Osteoblast (primary cell): ENCODE measurements around the gene UBE2Q1. TPM values are rescaled to one million over a fixed set of nuclear protein-coding genes. Genes with fewer than 3 reads are reported as not detected.

ENCODE experiments used
- DNase-seq: peaks from one replicate; pipeline ENCODE4 v3.0.0; 2011; ENCODE audit warnings: low spot score, mixed read lengths; ENCODE audit not compliant: insufficient read length; ENCODE audit errors: missing footprints
- H2AFZ ChIP-seq: 2 replicates; pipeline ENCODE4 v1.6.0; 2011; ENCODE audit warnings: mild to moderate bottlenecking, low read length
- H3K27ac ChIP-seq: 2 replicates; pipeline ENCODE4 v1.5.1; 2011; ENCODE audit warnings: mild to moderate bottlenecking, low read depth, low read length, moderate library complexity
- H3K27me3 ChIP-seq: 2 replicates; pipeline ENCODE4 v1.6.0; 2012; ENCODE audit warnings: mild to moderate bottlenecking, control low read depth, inconsistent platforms, low read length, moderate library complexity; ENCODE audit not compliant: insufficient read depth
- H3K36me3 ChIP-seq: 2 replicates; pipeline ENCODE4 v1.5.1; 2011; ENCODE audit warnings: mild to moderate bottlenecking, low read length, control low read depth, moderate library complexity; ENCODE audit not compliant: insufficient read depth
- H3K4me1 ChIP-seq: 2 replicates; pipeline ENCODE4 v1.5.1; 2011; ENCODE audit warnings: mild to moderate bottlenecking, low read length, control low read depth, moderate library complexity; ENCODE audit not compliant: insufficient read depth
- H3K4me2 ChIP-seq: 2 replicates; pipeline ENCODE4 v1.6.0; 2011; ENCODE audit warnings: mild to moderate bottlenecking, low read length; ENCODE audit not compliant: insufficient read depth
- H3K4me3 ChIP-seq: fragments of 200-600 bp; sonication (generic); 3 replicates; pipeline ENCODE4 v1.5.1; 2012; ENCODE audit warnings: mild to moderate bottlenecking, low read length, inconsistent platforms; ENCODE audit not compliant: insufficient read depth
- H3K79me2 ChIP-seq: 2 replicates; pipeline ENCODE4 v1.6.0; 2012; ENCODE audit warnings: mild to moderate bottlenecking, low read length, control low read depth, inconsistent platforms; ENCODE audit not compliant: insufficient read depth
- H3K9me3 ChIP-seq: 2 replicates; pipeline ENCODE4 v1.5.1; 2011; ENCODE audit warnings: low read depth, low read length, control low read depth
- H4K20me1 ChIP-seq: 2 replicates; pipeline ENCODE4 v1.6.0; 2012; ENCODE audit warnings: mild to moderate bottlenecking, low read length, control low read depth; ENCODE audit not compliant: insufficient read depth
- CTCF ChIP-seq: IDR thresholded peaks from 2 replicates; pipeline ENCODE4 v1.5.1; 2011; ENCODE audit warnings: mild to moderate bottlenecking, low read depth, low read length, moderate library complexity; ENCODE audit errors: extremely low read depth
- total RNA-seq: library from RNA; depleted of rRNA; stranded (reverse); fragments of >200 nt; gene quantifications from 2 replicates; pipeline ENCODE4 v1.2.3, GENCODE V29; 2012

The UBE2Q1 gene
- total RNA-seq, 1 donor, result 27.9 TPM

- Histone ChIP-seq H3K4me1 (no peaks in the 10 kb centered on the region), H3K36me3 (no peaks in the 10 kb centered on the region), H3K4me2 (no peak overlapping the region), H2AFZ (no peak overlapping the region), H3K9me3 (no peaks in the 10 kb centered on the region), H3K79me2 (no peaks in the 10 kb centered on the region), H4K20me1 (no peaks in the 10 kb centered on the region), H3K4me3 (no peak overlapping the region), H3K27ac (no peak overlapping the region), H3K27me3 (peaks cover 40% of the 10 kb centered on the region)
- no peak for TF ChIP-seq CTCF
- no peak for DNase-seq
Measured at GRCh38 chr1:154512760-154513159, 45.7 kb downstream of the UBE2Q1 start.

GRCh38 chr1:154503898-154504297 lies 54.6 kb downstream of the UBE2Q1 start:
- Histone ChIP-seq H4K20me1 (no peaks in the 10 kb centered on the region), H3K27ac (no peak overlapping the region), H3K36me3 (no peaks in the 10 kb centered on the region), H3K9me3 (no peaks in the 10 kb centered on the region), H3K4me2 (no peak overlapping the region), H2AFZ (no peak overlapping the region), H3K27me3 (peaks cover 71% of the 10 kb centered on the region), H3K79me2 (no peaks in the 10 kb centered on the region), H3K4me1 (no peaks in the 10 kb centered on the region), H3K4me3 (no peak overlapping the region)
- no peak for TF ChIP-seq CTCF
- DNase-seq, result no peak

GRCh38 chr1:154502744-154503115 lies 55.7 kb downstream of the UBE2Q1 start:
- DNase-seq, result no peak
- Histone ChIP-seq H3K36me3 (no peaks in the 10 kb centered on the region), H3K4me2 (no peak overlapping the region), H3K4me1 (no peaks in the 10 kb centered on the region), H3K4me3 (no peak overlapping the region), H3K27ac (no peak overlapping the region), H3K79me2 (no peaks in the 10 kb centered on the region), H2AFZ (no peak overlapping the region), H3K9me3 (no peaks in the 10 kb centered on the region), H3K27me3 (peaks cover 71% of the 10 kb centered on the region), H4K20me1 (no peaks in the 10 kb centered on the region)
- no peak for TF ChIP-seq CTCF

- no peak for TF ChIP-seq CTCF
- DNase-seq, result no peak
- no peaks in the 10 kb centered on the region for H4K20me1 ChIP-seq
- no peaks in the 10 kb centered on the region for H3K79me2 ChIP-seq
- no peaks in the 10 kb centered on the region for H3K4me1 ChIP-seq
- H3K9me3 ChIP-seq, result no peaks in the 10 kb centered on the region
- H2AFZ ChIP-seq, result no peak within 1 kb of the TSS
- no peak within 1 kb of the TSS for H3K27ac ChIP-seq
- H3K27me3 ChIP-seq, result peaks cover 73% of the 10 kb centered on the region
- no peak within 1 kb of the TSS for H3K4me3 ChIP-seq
- no peak within 1 kb of the TSS for H3K4me2 ChIP-seq
- no peaks in the 10 kb centered on the region for H3K36me3 ChIP-seq
Measured at GRCh38 chr1:154502066-154502743, 56.3 kb downstream of the UBE2Q1 start, which contains the start of the genes SHE and TDRD10. TSS of gene SHE (minus strand) at chr1:154502412. CDS start at chr1:154502026, 386 bp downstream. TSS of gene TDRD10 (plus strand) at chr1:154502219. CDS start at chr1:154506904, 4,685 bp downstream.
